PC-9 (cell line): ENCODE results near the gene ATP5PO.

ENCODE experiments used
- EZH2 ChIP-seq: fragments of 200-600 bp; sonication (generic); IDR thresholded peaks from 2 replicates; pipeline ENCODE4 v1.8.0; 2017; ENCODE audit warnings: antibody characterized with exemption, low read depth
- TF ChIP-seq, protein P1 (sequence below): fragments of 200-600 bp; sonication (generic); conservative IDR thresholded peaks from 2 replicates; pipeline ENCODE4 v1.6.1; 2017; ENCODE audit warnings: mixed run types, antibody characterized with exemption, mild to moderate bottlenecking, moderate library complexity

DNA sequence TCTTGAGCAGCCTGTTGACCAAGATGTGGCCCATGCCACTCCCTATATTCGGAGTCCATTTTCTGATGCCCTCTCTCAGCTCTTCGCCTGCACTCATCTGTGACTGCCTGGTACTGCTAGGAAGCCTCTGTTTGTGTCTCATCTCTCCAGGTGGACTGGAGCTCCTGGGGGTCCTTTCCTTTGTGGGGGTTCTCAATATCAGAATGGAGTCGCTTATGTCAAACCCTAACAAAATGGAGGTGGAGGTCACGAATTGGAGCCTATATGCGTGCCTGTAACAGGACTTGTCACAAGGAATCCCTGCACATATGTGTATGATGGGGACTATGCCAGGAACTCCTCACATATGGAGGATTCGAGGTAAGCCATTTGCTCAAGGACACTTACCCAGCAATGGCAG lies 46.7 kb upstream of the ATP5PO start:
- TF ChIP-seq, protein P1, sequence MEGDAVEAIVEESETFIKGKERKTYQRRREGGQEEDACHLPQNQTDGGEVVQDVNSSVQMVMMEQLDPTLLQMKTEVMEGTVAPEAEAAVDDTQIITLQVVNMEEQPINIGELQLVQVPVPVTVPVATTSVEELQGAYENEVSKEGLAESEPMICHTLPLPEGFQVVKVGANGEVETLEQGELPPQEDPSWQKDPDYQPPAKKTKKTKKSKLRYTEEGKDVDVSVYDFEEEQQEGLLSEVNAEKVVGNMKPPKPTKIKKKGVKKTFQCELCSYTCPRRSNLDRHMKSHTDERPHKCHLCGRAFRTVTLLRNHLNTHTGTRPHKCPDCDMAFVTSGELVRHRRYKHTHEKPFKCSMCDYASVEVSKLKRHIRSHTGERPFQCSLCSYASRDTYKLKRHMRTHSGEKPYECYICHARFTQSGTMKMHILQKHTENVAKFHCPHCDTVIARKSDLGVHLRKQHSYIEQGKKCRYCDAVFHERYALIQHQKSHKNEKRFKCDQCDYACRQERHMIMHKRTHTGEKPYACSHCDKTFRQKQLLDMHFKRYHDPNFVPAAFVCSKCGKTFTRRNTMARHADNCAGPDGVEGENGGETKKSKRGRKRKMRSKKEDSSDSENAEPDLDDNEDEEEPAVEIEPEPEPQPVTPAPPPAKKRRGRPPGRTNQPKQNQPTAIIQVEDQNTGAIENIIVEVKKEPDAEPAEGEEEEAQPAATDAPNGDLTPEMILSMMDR = no peak
- no peak for TF ChIP-seq EZH2
